ENCODE data around the gene KIFAP3. TPM values are rescaled to one million over a fixed set of nuclear protein-coding genes. Genes with fewer than 3 reads are reported as not detected.

KIFAP3 gene
- total RNA-seq, 1 donor from 2014 or later: 7.7 TPM

DNA sequence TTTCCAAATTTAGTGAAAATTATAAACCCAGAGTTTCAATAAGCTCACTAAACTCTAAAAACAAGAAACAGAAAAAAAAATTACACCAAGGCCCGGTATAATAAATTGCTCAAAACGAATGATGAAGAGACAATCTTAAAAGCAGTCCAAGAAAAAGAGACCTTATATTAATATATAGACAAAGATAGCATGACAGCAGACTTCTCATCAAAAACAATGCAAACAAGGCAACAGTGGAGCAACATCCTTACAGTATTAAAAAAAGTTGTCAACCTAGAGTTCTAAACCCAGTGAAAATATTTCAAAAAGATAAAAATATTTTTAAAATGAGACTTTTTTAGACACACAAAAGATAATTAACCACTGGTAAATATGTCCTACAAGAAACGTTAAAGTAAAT is 46.7 kb downstream of the KIFAP3 start:
- no peaks in the 10 kb centered on the region for H3K36me3 ChIP-seq
- peaks cover 13% of the 10 kb centered on the region for H3K9me3 Mint-ChIP-seq
- no peak overlapping the region for H3K4me3 ChIP-seq
- H3K9ac ChIP-seq: no peak overlapping the region
- H3K27me3 Mint-ChIP-seq (ENCODE audit: insufficient read depth, low read depth): no peaks in the 10 kb centered on the region
- H3K27ac ChIP-seq: no peak overlapping the region
- peaks cover 2% of the 10 kb centered on the region for H3K36me3 Mint-ChIP-seq
- no peak for TF ChIP-seq CTCF (IDR thresholded peaks at IDR 0.05)
- TF ChIP-seq EZH2 (IDR thresholded peaks at IDR 0.05): no peak
- no peak for TF ChIP-seq EZH2phosphoT487 (IDR thresholded peaks at IDR 0.05)
- H3K4me1 Mint-ChIP-seq: no peaks in the 10 kb centered on the region
- no peak overlapping the region for H3K27ac Mint-ChIP-seq
- no peaks in the 10 kb centered on the region for H3K79me2 ChIP-seq (ENCODE audit: low read depth)
- no peaks in the 10 kb centered on the region for H4K20me1 ChIP-seq (ENCODE audit: low read depth)
- H3F3A ChIP-seq (ENCODE audit: low read depth): no peaks in the 10 kb centered on the region
- no peak overlapping the region for H3K4me3 Mint-ChIP-seq
- H3K4me1 ChIP-seq: no peaks in the 10 kb centered on the region
- no peaks in the 10 kb centered on the region for H3K9me3 ChIP-seq (ENCODE audit: low read depth)
- no peak overlapping the region for H3K4me2 ChIP-seq
- no peak overlapping the region for H2AFZ ChIP-seq (replicated peaks)
- no peaks in the 10 kb centered on the region for H3K27me3 ChIP-seq
- no peak for DNase-seq (ENCODE audit: low spot score)

- no peaks in the 10 kb centered on the region for H3K27me3 Mint-ChIP-seq (ENCODE audit: insufficient read depth, low read depth)
Observed at GRCh38 chr1:170020859-170021258, 53.6 kb downstream of the KIFAP3 start.

GRCh38 chr1:170017478-170017877 is 57.0 kb downstream of the KIFAP3 start:
- Mint-ChIP-seq H3K4me1 (no peaks in the 10 kb centered on the region), H3K27me3 (ENCODE audit: insufficient read depth, low read depth) (peaks cover 2% of the 10 kb centered on the region)

More at GRCh38 chr1:170020859-170021258, 53.6 kb downstream of the KIFAP3 start:
- H4K20me1 ChIP-seq (ENCODE audit: low read depth): no peaks in the 10 kb centered on the region
- H3K4me1 ChIP-seq: no peaks in the 10 kb centered on the region
- no peak overlapping the region for H3K4me2 ChIP-seq
- Mint-ChIP-seq H3K36me3 (peaks cover 2% of the 10 kb centered on the region), H3K4me3 (no peak overlapping the region), H3K4me1 (no peaks in the 10 kb centered on the region), H3K9me3 (peaks cover 11% of the 10 kb centered on the region), H3K27ac (no peak overlapping the region)
- H3K79me2 ChIP-seq (ENCODE audit: low read depth): no peaks in the 10 kb centered on the region
- no peaks in the 10 kb centered on the region for H3K9me3 ChIP-seq (ENCODE audit: low read depth)
- TF ChIP-seq CTCF (IDR thresholded peaks at IDR 0.05) (no peak), EZH2 (IDR thresholded peaks at IDR 0.05) (no peak), EZH2phosphoT487 (IDR thresholded peaks at IDR 0.05) (no peak)
- H3K4me3 ChIP-seq: no peak overlapping the region
- H2AFZ ChIP-seq (replicated peaks): no peak overlapping the region
- H3K36me3 ChIP-seq: no peaks in the 10 kb centered on the region
- H3K27ac ChIP-seq: no peak overlapping the region
- DNase-seq (ENCODE audit: low spot score): no peak
- no peaks in the 10 kb centered on the region for H3F3A ChIP-seq (ENCODE audit: low read depth)
- no peak overlapping the region for H3K9ac ChIP-seq
- H3K27me3 ChIP-seq: no peaks in the 10 kb centered on the region

More at GRCh38 chr1:170017478-170017877, 57.0 kb downstream of the KIFAP3 start:
- Histone ChIP-seq H3K36me3 (no peaks in the 10 kb centered on the region), H3K4me3 (no peak overlapping the region), H2AFZ (replicated peaks) (no peak overlapping the region), H3K4me2 (no peak overlapping the region), H3K9me3 (ENCODE audit: low read depth) (no peaks in the 10 kb centered on the region), H3F3A (ENCODE audit: low read depth) (no peaks in the 10 kb centered on the region), H3K27me3 (no peaks in the 10 kb centered on the region), H3K9ac (no peak overlapping the region), H3K79me2 (ENCODE audit: low read depth) (no peaks in the 10 kb centered on the region), H4K20me1 (ENCODE audit: low read depth) (no peaks in the 10 kb centered on the region), H3K27ac (no peak overlapping the region), H3K4me1 (no peaks in the 10 kb centered on the region)
- DNase-seq (ENCODE audit: low spot score): no peak
- Mint-ChIP-seq H3K4me3 (no peak overlapping the region), H3K9me3 (peaks cover 11% of the 10 kb centered on the region), H3K36me3 (peaks cover 2% of the 10 kb centered on the region), H3K27ac (no peak overlapping the region)
- no peak for TF ChIP-seq EZH2phosphoT487 (IDR thresholded peaks at IDR 0.05)
- TF ChIP-seq CTCF (IDR thresholded peaks at IDR 0.05): no peak
- no peak for TF ChIP-seq EZH2 (IDR thresholded peaks at IDR 0.05)

Measured in neural progenitor cell (in vitro differentiated cells).